Stimulated activated CD8-positive, alpha-beta memory T cell treated with anti-CD3 and anti-CD28 coated beads, Interleukin-7, amount 100 ng/mL, for 24 hours (primary cell): Measurements from ENCODE around the gene TEX35.
"Not testable (repeated sequence)": the region's sequence is repeated elsewhere in the genome, so short reads cannot be mapped to it uniquely, and the experiment has no call there.

Experiments
- DNase-seq: peaks from one replicate; pipeline ENCODE4 v3.0.0-alpha.2; 2020; ENCODE audit warnings: low read depth

TEX35 gene

DNA sequence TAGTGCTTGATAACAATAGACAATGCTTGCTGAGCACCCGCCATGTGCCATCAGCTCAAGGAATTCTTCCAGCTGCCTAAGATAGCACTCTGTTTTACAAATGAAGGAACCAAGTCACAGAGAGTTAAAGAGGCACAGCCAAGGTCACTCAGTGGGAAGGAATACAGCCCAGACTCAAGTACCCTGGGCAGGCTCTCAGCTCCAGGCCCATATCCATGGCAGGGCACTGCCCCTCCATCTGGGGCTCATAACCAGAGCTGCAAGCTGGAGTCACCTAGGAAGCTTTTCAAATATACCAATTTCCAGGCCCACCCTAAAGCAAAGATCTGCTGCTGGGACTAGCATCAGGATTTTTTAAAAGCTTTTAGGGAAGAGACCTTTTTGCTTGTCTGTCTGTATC, 17.8 kb upstream of the TEX35 start:
- no peak for DNase-seq

DNA sequence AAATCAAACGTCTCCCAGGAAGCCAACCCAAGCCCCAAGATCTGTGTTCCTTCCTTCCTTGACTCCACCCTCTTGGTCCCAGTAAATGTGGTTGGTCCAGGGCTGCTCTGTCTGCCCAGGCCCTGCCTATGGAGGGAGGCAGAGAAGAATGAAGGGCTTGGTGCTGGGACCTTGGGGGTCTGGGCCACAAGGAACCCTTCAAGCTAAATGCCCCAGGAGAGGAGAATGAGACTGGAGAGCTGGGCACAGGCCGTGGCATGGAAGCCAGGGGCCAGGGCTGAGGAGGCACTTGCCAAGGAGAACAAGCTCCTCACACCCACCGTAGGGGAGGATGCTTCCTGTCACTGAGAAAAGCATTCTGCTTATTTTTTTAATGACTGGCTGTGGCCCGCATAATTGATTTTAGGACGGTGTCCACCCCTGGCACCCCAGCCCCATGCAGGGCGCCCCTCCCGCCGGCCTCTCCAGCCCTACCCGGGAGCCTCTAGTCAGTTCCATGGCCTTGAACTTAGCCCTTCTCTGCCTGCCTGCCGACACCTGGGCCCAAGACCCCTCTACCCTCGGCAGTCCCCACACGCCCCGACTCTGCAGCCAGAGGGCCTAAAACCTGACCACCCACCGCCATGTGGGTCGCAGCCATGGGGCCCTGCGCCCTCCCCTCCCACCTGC, 17.0 kb upstream of the TEX35 start:
- no peak for DNase-seq

DNA sequence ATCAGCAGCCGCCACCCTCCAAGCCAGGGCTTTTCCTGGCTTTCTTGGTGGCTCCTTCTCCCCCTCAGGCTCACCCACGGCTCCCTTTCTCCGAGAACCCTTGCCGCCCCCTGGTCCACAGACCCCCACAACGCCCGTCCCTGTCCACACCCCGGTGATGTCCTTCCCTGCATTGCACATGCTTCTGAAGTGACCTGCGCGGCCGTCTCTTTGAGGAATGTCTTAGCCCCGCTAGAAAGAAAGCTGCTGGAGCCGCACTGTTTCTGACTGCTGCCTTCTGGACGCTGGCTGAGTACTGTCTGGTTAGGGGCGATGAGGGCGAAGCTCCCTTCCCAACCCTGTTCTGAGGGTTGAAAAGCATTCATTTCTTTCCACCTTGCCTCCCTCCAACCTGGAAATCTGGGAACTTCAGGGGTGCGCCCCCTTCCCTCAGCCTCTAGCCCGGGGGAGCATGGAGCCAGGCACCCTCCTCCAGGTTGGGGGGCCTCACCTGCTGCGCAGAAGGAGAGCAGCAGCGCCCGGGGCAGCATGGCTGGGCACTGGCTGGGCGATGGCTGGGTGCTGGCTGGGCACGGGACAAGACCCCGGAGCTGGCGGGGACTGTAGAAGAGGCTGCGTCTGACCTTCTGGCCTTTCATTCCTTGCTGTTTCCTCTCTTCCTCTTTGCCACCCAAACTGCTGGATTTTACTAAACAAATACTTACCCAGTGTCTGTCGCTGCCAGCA, 16.3 kb upstream of the TEX35 start, which contains the start of gene CLEC20A:
Gene CLEC20A (minus strand): TSS at position 555 of the 726 bp plus-strand sequence. CDS start 25 bp downstream, at position 530.
- no peak for DNase-seq

DNA sequence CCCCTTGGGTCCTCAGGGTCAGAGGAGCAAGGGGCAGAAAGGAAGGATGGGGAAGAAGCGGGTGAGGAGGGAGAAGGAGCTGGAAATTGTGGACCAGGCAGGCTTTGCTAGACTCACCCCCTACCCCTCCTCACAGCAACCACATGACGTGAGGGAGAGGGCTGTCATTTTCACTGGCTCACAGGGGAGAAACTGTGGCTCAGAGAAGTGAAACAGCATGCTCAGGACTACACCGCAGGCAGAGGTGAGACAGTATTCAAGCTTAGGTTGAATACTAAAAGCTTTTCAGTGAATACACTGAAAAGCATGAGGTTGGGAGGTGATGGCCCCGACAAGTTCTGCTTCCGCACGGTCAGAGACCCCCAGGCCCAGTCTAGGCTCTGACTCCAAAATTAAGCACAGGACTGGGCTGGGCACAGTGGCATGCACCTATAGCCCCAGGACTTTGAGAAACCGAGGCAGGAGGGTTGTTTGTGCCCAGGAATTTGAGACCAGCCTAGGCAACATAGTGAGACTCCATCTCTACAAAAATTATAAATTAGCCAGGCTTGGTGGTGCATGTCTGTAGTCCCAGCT, 14.9 kb upstream of the TEX35 start:
- DNase-seq = no peak

DNA sequence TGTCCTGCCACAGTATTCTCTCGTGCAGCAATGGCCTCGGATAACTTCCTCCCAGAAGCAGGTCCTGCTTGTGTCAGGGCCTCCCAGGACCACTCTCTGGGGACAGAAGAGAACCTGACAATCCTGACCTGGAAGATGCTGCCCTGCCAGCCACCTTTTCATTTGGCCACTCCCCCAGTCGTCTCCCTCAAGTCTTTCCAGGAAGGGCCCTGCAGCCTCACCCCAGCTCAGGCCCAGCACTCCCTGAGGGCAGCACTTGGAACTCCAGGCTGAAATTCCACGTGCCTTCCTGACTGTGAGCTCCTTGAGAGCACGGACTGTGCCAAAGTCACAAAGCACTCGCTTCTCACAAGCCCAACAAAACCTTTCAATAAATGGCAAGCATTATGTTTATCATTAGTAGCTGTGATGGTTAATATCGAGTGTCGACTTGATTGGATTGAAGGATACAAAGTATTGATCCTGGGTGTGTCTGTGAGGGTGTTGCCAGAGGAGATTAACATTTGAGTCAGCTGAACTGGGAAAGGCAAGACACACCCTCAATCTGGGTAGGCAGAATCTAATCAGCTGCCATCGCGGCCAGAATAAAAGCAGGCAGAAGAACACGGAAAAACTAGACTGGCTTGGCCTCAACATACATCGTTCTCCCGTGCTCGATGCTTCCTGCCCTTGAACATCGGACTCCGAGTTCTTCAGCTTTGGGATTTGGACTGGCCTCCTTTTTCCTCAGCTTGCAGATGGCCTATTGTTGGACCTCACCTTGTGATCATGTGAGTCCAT, 13.8 kb upstream of the TEX35 start:
- DNase-seq = no peak

DNA sequence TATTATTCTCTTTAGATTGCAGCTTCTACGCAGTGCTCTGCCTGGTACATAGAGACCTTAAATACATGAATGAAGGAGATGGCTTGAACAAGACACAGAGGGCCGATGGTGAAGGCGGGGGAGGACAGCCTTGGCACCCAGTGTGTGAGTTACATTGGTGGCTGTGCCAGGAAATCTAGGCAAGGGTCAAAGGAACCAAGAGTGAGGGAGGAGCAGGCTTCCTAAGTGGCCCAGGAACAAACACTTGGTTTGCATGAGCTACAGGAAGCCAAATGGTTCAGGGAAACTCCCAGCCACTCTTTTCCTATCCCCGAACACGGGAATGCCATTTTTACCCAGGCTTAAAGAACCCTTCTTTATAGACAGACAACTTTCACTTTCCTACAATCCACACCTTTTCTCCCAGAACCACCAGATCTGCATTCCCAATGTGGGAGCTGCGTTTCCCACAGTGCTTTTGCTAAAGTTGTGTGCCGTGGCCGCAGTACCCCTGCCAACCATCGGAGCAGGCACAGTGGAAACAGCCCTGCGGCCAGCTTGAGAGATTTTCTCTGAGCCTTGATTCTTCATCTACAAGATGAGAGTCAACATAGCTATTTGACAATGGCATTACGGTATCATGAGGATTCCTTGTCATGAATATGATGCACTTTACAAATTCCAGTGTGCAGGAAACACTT, 12.7 kb upstream of the TEX35 start:
- DNase-seq = no peak

DNA sequence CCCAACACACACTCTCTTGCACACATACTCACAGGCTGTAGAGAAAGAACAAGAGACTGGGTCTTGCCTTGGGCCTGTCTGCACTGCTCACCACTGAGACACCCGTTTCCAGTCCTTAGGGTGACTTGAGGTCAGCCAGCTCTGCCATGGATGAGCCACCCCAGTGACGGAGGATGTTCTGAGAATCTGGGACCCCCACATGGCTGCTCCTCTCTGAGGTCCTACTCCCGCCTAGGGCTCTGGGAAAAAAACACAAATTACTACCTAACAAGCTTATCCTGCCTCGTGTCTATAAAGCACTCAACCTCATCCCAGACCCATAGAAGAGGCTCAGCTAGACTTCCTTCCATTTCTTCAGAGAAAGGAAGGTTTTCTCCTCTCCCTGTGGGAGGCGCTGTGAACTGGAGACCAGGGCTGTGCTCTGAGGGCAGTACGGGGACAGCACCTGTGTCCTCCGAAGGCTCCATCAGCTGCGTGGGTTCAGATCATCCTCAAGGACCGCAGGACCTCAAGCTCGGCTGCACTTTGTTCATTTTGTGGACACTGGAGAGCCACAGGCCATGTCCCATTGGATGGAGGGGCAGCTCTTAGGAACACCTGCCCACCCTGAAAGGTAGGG, 11.9 kb upstream of the TEX35 start:
- no peak for DNase-seq

DNA sequence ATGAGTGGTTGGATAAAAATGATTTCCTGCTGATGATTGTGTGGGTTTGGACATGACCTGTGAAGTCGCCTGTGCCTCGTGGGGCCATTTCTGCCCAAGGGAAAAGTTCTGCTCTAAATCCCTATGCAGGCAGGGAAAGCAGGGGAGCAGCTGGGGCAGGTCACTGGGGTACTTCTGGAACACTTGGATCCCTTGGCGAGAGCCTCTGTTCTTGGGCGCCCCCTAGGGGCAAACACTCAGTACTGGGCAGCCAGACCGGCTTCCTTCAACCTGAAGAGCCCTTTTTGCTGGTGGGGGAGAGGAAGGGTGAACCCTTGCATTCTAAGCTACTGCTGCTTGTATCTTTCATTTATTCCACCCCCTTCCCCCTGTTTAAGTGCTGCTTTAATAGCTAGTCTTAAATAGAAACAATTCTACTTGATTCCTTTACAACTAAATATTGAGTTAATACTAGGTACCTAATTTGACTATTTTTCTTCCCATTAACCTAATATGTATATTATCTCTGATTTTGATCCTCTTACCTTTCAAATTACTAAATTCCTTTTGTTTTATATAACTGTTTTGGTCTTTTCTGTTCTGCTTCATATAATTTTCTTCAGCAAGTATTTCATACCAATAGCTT, 11.1 kb upstream of the TEX35 start:
- peak; percentile 20 for DNase-seq

DNA sequence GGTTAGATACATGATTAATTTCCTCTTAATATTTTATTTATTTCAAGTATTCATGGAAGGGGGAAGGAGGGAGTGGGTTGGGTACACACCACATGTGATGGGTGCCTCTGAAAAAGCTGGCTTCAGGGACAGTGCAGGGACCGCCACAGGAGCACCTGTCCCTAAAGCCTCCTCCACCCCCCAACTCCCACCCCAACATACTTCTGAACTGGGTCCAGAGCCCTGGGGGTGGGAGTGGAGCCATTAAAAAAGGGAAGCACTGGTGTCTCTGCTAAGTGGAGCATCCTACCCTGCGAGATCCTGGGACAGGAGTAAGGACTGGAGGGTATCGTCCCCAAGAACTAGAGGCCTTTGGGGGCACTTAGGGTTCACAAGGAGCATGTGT, 10.6 kb upstream of the TEX35 start:
- no peak for DNase-seq

DNA sequence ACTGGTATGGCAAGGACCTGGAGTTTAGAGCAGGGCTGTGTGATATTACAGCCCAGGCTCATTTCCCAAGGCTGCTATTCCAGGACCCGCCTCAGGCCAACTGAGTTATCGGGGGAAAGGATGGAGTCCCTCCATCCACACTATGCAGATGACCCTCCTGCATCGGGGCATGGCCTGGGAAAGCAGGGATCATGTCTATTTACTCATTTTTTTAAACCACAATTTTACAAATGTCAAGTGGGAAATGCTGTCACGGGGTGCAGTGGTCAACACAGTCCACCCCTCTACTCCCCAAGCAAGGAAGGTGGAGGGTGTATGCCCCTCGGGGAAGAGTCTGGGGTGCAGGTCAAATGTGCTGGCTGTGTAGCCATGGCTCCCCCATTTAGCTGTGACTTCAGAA, 10.1 kb upstream of the TEX35 start:
- DNase-seq = no peak

DNA sequence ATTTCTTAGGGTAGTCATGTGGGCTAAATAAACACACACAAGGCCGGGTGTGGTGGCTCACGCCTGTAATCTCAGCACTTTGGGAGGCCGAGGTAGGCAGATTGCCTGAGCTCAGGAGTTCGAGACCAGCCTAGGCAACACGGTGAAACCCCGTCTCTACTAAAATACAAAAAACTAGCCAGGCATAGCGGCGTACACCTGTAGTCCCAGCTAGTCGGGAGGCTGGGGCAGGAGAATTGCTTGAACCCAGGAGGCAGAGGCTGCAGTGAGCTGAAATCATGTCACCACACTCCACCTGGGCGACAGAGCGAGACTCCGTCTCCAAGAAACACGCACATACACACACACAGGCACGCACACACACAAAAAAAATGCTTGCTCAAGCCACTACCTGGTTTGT, 9.6 kb upstream of the TEX35 start:
- DNase-seq = not testable (repeated sequence)

DNA sequence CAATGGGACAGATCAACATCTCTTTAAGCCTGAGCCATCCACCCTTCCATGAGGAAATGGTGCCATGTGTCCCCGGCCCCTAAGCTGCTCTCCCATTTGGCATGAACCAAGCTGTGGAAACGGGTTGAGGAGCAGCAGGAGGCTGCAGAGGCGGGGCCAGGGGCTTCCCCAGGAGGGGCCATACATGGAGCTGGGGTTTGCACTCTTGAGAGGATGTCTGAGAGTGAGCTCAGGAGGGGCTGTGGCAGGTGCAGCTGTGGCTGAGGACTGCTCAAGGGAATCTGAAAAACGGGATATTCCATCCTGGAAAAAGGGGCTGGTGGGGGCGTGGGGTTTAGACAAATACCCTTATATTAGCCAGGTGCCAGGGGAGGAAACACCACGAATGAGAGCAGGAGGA, 9.1 kb upstream of the TEX35 start:
- no peak for DNase-seq

DNA sequence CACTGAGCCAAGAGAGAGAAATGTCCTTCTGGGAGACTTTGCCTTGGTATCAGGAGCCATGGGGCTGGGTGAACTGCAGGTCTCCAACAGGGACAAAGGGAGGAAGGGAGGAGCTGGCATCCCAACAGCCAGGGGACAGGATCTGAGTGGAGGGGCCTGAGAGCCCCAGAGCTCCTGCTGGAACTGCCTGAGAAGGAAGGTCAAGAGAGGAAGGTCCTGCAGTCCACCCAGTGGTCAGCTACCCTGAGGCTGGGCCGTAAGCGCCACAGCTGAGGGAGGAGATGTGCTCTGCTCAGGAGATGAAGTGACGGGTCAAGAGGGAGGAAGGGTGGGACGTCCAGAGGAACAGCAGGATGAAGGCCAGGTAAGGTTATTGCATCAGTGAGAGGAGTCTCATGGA, 8.6 kb upstream of the TEX35 start:
- no peak for DNase-seq

DNA sequence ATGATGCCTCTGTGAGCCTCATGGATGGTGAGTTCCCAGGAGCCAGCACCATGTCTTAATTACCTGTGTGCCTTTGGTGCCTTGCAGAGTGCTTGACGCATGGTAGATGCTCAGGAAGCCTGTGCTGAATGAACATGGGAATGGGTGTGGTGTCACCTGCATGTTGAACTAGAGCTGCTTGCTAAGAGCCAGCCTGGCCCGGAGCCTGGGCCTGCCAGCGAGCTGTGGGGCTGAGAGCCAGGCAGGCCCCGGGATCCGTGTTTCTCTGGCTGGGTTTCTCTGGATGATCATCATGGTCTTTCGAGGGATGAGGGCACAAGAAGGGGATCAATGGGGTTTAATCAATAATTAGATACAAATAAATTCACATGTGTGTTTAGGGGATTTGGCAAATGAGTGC, 6.7 kb upstream of the TEX35 start:
- no peak for DNase-seq

DNA sequence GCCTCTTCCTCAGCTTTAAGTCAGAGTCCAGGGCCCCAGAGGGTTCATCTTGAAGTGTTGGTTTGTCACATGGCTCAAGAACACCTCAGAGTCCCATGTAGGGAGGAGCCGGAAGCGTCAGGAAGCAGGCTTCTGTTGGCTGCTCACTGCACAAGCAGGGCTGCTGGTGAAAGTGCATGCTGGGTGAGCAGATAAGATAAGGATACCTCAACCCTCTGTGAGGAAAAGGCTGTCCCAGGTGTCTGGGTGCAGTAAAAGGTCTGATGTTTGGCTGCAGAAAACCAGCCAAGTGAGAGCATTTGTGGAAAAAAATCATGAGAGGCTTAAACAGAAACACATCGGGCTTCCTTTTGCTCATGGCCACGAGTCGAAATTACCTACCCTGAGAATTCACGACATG, 6.2 kb upstream of the TEX35 start:
- no peak for DNase-seq

DNA sequence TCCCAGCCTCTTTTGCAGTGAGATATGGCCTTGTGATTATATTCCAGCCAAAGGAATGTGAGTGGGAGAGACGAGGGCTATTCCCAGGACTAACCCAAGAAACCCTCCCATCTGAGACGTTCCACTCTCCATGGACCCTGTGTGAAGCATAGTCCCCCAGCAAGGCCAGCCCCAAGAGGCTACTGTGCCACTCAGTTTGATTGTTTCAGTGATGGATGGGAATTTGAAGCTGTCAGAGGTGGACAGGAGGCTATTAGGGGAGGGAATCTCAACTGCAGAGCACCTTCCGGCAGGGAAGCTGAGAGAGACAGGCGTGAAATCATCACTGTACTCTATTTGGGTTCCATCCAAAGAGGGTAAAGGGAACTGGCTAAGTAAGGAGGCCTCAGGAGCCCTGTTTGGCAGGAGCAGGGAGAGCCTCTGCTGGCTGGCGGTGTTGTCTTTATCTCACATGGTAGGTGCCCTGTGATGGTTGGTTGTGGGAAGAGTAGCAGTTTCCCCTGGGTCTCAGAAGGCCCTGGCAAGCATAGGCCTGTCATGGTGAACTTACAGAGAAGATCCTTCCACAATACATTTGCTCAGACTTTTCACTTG, 3.4 kb upstream of the TEX35 start:
- DNase-seq = no peak

DNA sequence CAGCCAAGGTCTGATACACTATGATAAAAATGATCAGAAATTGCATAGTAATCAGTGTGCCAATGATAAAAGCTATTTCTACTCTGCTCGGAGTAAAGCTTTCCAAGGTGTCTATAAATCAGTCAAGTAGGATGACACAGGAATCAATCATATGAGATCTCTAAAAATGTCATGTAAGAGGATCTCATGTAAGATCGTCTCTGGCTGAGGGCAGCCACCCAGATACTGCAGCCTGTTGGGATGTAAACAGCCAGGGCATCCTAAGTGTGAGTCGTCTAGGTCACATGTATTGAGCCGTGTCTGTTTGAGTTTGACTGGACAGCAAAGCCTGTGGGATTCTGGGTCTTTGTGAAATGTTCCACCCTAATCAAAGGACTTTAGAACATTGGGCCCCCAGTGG, 2.8 kb upstream of the TEX35 start:
- DNase-seq = no peak

DNA sequence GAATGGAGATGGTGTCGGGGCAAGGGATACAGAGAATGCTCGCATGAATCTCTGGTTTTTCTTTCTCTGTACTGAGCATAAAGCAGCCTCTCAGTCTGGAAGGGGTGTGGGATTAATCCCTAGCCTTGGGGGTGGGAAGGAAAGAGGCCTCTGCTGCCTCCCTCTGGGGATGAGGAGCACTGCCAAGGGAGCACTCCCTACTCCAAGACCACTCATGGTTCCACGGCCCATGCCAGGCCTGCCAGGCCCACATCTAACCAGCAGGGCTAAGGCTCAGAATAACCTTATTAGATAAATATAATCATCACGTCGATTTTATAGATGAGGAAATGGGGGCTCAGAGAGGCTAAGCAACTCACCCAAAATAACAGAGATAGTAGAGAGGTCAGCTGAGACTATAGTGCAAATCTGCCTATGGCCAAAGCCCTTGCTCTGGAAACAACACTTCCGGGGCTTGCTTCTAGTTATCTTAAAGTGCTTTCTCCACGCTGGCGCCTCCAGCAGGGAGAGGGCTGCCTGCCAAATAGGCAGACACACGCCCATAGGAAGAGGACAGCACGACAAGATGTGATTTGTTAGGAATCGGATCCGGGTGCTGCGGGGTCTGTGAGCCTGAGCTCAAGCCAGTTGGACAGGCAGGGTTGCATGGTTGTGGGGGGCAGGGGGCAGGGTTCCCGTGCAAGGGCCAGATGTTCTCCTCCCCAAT, 522 bp downstream of the TEX35 start:
- DNase-seq = no peak

DNA sequence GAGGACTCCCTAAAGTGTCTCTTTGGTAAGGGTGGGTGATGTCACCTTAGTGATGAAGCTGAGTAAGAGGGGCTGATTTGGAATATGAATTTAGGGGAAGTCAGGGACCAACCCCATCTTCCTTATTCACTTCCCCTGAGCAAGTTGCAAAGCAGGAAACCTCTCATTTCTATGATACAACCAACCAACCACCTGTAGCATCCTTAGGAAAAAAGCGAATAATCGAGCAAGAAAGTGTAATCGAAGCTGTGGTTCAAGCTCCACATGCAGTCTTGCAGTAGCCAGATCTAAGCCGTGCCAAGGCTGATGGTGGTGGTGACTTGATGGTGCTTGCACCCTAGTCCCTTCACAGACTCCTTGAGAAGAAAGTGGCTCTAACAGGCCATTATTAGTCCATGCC, 3.2 kb downstream of the TEX35 start:
- DNase-seq = no peak

DNA sequence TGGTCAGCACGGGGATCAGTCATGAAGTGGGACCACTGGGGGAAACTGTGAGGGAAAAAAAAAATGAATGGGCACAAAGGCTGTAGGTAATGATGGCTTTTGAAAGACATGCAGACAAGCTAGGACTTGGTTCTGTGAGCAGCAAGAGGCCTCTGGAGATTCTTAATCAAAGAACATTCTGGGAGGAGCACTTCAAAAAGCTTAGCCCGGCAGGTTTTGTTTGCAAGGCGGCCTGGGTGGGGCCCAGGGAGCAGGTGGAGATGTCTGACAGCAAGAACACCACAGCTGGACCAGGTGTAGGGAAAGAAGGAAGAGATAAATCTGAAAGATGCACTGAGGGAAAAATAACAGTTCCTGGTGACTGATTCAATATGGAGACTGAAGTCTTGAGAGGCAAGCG, 6.0 kb downstream of the TEX35 start:
- DNase-seq = no peak
